T follicular helper cell (primary cell): ENCODE results near the gene MSI2.

Experiments used
- DNase-seq: peaks from one replicate; pipeline ENCODE4 v3.0.0-alpha.2; 2020; ENCODE audit warnings: low read depth

The MSI2 gene

GRCh38 chr17:57720386-57721035 lies 464.2 kb downstream of the MSI2 start:
- no peak for DNase-seq

GRCh38 chr17:57721967-57722703 lies 465.8 kb downstream of the MSI2 start:
- no peak for DNase-seq

GRCh38 chr17:57722704-57723043 lies 466.4 kb downstream of the MSI2 start:
- no peak for DNase-seq

GRCh38 chr17:57723427-57724025 lies 467.2 kb downstream of the MSI2 start:
- DNase-seq = no peak

- DNase-seq = no peak
Measured at GRCh38 chr17:57724026-57724728, 467.9 kb downstream of the MSI2 start.

GRCh38 chr17:57724729-57725125 lies 468.4 kb downstream of the MSI2 start:
- no peak for DNase-seq

- no peak for DNase-seq
Measured at GRCh38 chr17:57726213-57726790, 470.0 kb downstream of the MSI2 start.

GRCh38 chr17:57726838-57727237 lies 470.5 kb downstream of the MSI2 start:
- no peak for DNase-seq

- DNase-seq = no peak
Measured at GRCh38 chr17:57727630-57728175, 471.4 kb downstream of the MSI2 start.

GRCh38 chr17:57730026-57730701 lies 473.8 kb downstream of the MSI2 start:
- DNase-seq = no peak

- DNase-seq = no peak
Measured at GRCh38 chr17:57732062-57732461, 475.7 kb downstream of the MSI2 start.

- no peak for DNase-seq
Measured at GRCh38 chr17:57733085-57733484, 476.8 kb downstream of the MSI2 start.
